ENCODE results near the gene LMAN1L. TPM values are rescaled to one million over a fixed set of nuclear protein-coding genes. Genes with fewer than 3 reads are reported as not detected.

LMAN1L gene
- total and polyA plus RNA-seq, 2 of the 4 experiments (the other 2 are of a cell fraction) = not detected

- no peaks in the 10 kb centered on the region for H3K9me1 ChIP-seq (ENCODE audit: insufficient read depth, low read length)
- CTCF ChIA-PET = interaction anchor here (0.7 kb wide), 1 partner anchor 357 kb away, joined by 3 read pairs; no protein-coding TSS in a partner anchor
- TF ChIP-seq POLR2A (IDR thresholded peaks at IDR 0.05; ENCODE audit: low read depth, low read length) (no peak), ELK1 (IDR thresholded peaks at IDR 0.05; ENCODE audit: borderline replicate concordance, low read depth, low read length) (no peak), NFE2L2 (IDR thresholded peaks at IDR 0.05; ENCODE audit: low read depth, low read length) (no peak), CHD1 (IDR thresholded peaks at IDR 0.05; ENCODE audit: low read depth, low read length) (no peak), CEBPB (IDR thresholded peaks at IDR 0.05; ENCODE audit: low read depth, low read length) (no peak), SMC3 (IDR thresholded peaks at IDR 0.05; ENCODE audit: low read depth, low read length) (no peak), MAFK (IDR thresholded peaks at IDR 0.05; ENCODE audit: low read depth, low read length) (no peak), FOS (IDR thresholded peaks at IDR 0.05; ENCODE audit: low read depth, low read length) (no peak), BHLHE40 (IDR thresholded peaks at IDR 0.05; ENCODE audit: low read depth, low read length) (no peak), MXI1 (IDR thresholded peaks at IDR 0.05; ENCODE audit: borderline replicate concordance, low read depth, low read length) (no peak), RFX5 (IDR thresholded peaks at IDR 0.05; ENCODE audit: low read depth, low read length) (no peak), MAZ (IDR thresholded peaks at IDR 0.05; ENCODE audit: borderline replicate concordance, low read depth, low read length) (no peak), RAD21 (IDR thresholded peaks at IDR 0.05; ENCODE audit: low read length) (no peak), RCOR1 (IDR thresholded peaks at IDR 0.05; ENCODE audit: insufficient replicate concordance, low read length) (no peak)
- TF ChIP-seq, protein P1, sequence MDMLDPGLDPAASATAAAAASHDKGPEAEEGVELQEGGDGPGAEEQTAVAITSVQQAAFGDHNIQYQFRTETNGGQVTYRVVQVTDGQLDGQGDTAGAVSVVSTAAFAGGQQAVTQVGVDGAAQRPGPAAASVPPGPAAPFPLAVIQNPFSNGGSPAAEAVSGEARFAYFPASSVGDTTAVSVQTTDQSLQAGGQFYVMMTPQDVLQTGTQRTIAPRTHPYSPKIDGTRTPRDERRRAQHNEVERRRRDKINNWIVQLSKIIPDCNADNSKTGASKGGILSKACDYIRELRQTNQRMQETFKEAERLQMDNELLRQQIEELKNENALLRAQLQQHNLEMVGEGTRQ (IDR thresholded peaks at IDR 0.05; ENCODE audit: low read depth, low read length) = no peak
- TF ChIP-seq, protein P2, sequence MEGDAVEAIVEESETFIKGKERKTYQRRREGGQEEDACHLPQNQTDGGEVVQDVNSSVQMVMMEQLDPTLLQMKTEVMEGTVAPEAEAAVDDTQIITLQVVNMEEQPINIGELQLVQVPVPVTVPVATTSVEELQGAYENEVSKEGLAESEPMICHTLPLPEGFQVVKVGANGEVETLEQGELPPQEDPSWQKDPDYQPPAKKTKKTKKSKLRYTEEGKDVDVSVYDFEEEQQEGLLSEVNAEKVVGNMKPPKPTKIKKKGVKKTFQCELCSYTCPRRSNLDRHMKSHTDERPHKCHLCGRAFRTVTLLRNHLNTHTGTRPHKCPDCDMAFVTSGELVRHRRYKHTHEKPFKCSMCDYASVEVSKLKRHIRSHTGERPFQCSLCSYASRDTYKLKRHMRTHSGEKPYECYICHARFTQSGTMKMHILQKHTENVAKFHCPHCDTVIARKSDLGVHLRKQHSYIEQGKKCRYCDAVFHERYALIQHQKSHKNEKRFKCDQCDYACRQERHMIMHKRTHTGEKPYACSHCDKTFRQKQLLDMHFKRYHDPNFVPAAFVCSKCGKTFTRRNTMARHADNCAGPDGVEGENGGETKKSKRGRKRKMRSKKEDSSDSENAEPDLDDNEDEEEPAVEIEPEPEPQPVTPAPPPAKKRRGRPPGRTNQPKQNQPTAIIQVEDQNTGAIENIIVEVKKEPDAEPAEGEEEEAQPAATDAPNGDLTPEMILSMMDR (conservative IDR thresholded peaks at IDR 0.05; ENCODE audit: low read depth, low read length) = no peak
- no peak overlapping the region for H2AK5ac ChIP-seq (ENCODE audit: low read depth, low read length)
- DNase-seq (no peak), ATAC-seq (ENCODE audit: low read depth) (no peak)
- no TSS peak for BruUV-seq (replicated peaks)
- no CpG with 5 or more reads among the region's 5 CpGs for WGBS, 2 experiments (ENCODE audit: extremely low coverage in 2 of 2, insufficient read length in 1 of 2)
- H3K18ac ChIP-seq (ENCODE audit: low read depth, low read length) = no peak overlapping the region
- no peak overlapping the region for H4K8ac ChIP-seq (ENCODE audit: low read depth in 2 of 2, low read length in 2 of 2)
- no peaks in the 10 kb centered on the region for H3K4me1 ChIP-seq (ENCODE audit: control insufficient read depth, insufficient read depth, low read length)
- no peak overlapping the region for H3K4ac ChIP-seq (ENCODE audit: low read depth, low read length)
- no peak overlapping the region for H3K9ac ChIP-seq (ENCODE audit: low read depth, low read length)
- no peak overlapping the region for H2BK5ac ChIP-seq (ENCODE audit: low read depth, low read length, poor library complexity, severe bottlenecking)
- H2AK9ac ChIP-seq (replicated peaks; ENCODE audit: low read depth, low read length, poor library complexity) = no peak overlapping the region
- in situ Hi-C loops (cut with MboI; ENCODE audit: low sequenced_read_pairs) (loop anchor here (10.0 kb wide), 1 partner anchor 400 kb away; no protein-coding TSS in a partner anchor), dilution Hi-C loops (cut with HindIII; ENCODE audit: low sequenced_read_pairs, unreplicated experiment) (no loop called here), intact Hi-C loops (cut with micrococcal nuclease) (no loop called here)
- H3K27me3 ChIP-seq (ENCODE audit: control insufficient read depth, insufficient read depth, low read length) = peaks cover 3% of the 10 kb centered on the region; the same call in 1 of the 2 replicates
- H2AFZ ChIP-seq (replicated peaks; ENCODE audit: low read length, poor library complexity) = no peak overlapping the region
- no peak overlapping the region for H3K14ac ChIP-seq (replicated peaks; ENCODE audit: low read depth, low read length)
- H4K91ac ChIP-seq (ENCODE audit: insufficient read depth, low read depth, low read length) = no peak overlapping the region
- no peak overlapping the region for H4K5ac ChIP-seq (ENCODE audit: low read depth, low read length)
- no peak overlapping the region for H3K4me3 ChIP-seq (ENCODE audit: insufficient read depth, low read depth, low read length)
- no peaks in the 10 kb centered on the region for H3K36me3 ChIP-seq (ENCODE audit: control insufficient read depth, insufficient read depth, low read length)
- H2BK15ac ChIP-seq (ENCODE audit: low read depth, low read length) = no peak overlapping the region
- no peak overlapping the region for H3K23ac ChIP-seq (ENCODE audit: low read depth, low read length)
- H4K20me1 ChIP-seq (ENCODE audit: insufficient read depth, low read length) = no peaks in the 10 kb centered on the region
- H3K4me2 ChIP-seq (ENCODE audit: low read depth, low read length) = no peak overlapping the region
- H3K27ac ChIP-seq (ENCODE audit: insufficient read depth, low read length) = no peak overlapping the region
- POLR2A ChIA-PET (ENCODE audit: unreplicated experiment) = no interaction called here
- no peaks in the 10 kb centered on the region for H3K79me1 ChIP-seq (ENCODE audit: low read depth in 1 of 2, low read length in 2 of 2)
- no peaks in the 10 kb centered on the region for H3K9me3 ChIP-seq (ENCODE audit: control insufficient read depth, insufficient read depth, low read length)
- no peak overlapping the region for H3K56ac ChIP-seq (ENCODE audit: extremely low read depth, insufficient read depth, low read length)
- no peak overlapping the region for H2BK20ac ChIP-seq (ENCODE audit: low read depth, low read length)
- H2BK120ac ChIP-seq (ENCODE audit: low read depth, low read length) = no peak overlapping the region
These were observed 37.5 kb upstream of the LMAN1L start for GRCh38 chr15:74775132-74775562.

Data from IMR-90 (cell line).